Peyer's patch (tissue), 4 donors: ENCODE data around the gene IDE.

ENCODE experiments used
- CTCF ChIP-seq, 6 experiments: fragments of 450-650 bp in 4 of 6; fragments of 200-600 bp in 2 of 6; sonication (generic) in 1 of 6; IDR thresholded peaks; one replicate each; pipeline ENCODE4 v1.5.1; 2017 to 2019; ENCODE audit warnings: antibody characterized with exemption in 6 of 6, mild to moderate bottlenecking in 3 of 6, moderate library complexity in 1 of 6
- POLR2A ChIP-seq, 2 donors: fragments of 450-650 bp; IDR thresholded peaks; one replicate each; pipeline ENCODE4 v1.5.1; 2017; ENCODE audit warnings: antibody characterized with exemption in 2 of 2, mild to moderate bottlenecking in 2 of 2, moderate library complexity in 2 of 2

GRCh38 chr10:92569071-92569470 lies 4.8 kb downstream of the IDE start:
- no peak for TF ChIP-seq POLR2A (IDR thresholded peaks at IDR 0.05)
- TF ChIP-seq CTCF (IDR thresholded peaks at IDR 0.05): no peak
